Activated CD8-positive, alpha-beta T cell treated with anti-CD3 and anti-CD28 coated beads for 36 hours (primary cell): Measurements from ENCODE around the gene GMPR. TPM values are rescaled to one million over a fixed set of nuclear protein-coding genes. Genes with fewer than 3 reads are reported as not detected.

Experiments
- ATAC-seq: fragments of 200-7000 bp; cut with Tn5 transposase; one replicate; pipeline ENCODE4 v1.10.0; 2021; ENCODE audit warnings: mild to moderate bottlenecking, moderate library complexity
- CTCF ChIA-PET: fragments of 350-600 bp; sonication (Branson Sonifier 250); formaldehyde crosslinking; loops from one replicate; lab custom pipeline; 2021; ENCODE audit warnings: antibody characterized with exemption; lab: Charles Lee
- POLR2A ChIA-PET: fragments of 350-600 bp; sonication (Branson Sonifier 250); formaldehyde crosslinking; loops from one replicate; lab custom pipeline; 2021; ENCODE audit warnings: antibody characterized with exemption; lab: Charles Lee
- DNase-seq: peaks from one replicate; pipeline ENCODE4 v3.0.0-alpha.2; 2020
- H3K27ac Mint-ChIP-seq: one replicate; pipeline ENCODE4 v1.8.0; 2021; ENCODE audit warnings: mild to moderate bottlenecking, mixed read lengths
- H3K27me3 Mint-ChIP-seq: one replicate; pipeline ENCODE4 v1.8.0; 2021; ENCODE audit warnings: mixed read lengths
- H3K36me3 Mint-ChIP-seq: one replicate; pipeline ENCODE4 v1.8.0; 2021; ENCODE audit warnings: low read depth, mixed read lengths
- H3K4me1 Mint-ChIP-seq: one replicate; pipeline ENCODE4 v1.8.0; 2021; ENCODE audit warnings: low read depth, mixed read lengths
- H3K4me3 Mint-ChIP-seq: one replicate; pipeline ENCODE4 v1.8.0; 2021; ENCODE audit warnings: mild to moderate bottlenecking, moderate library complexity, mixed read lengths
- H3K9me3 Mint-ChIP-seq: one replicate; pipeline ENCODE4 v1.8.0; 2021; ENCODE audit warnings: mixed read lengths
- intact Hi-C: fragments of 100-400 bp; cut with micrococcal nuclease; formaldehyde crosslinking; loops from one replicate; pipeline ENCODE4 v1.10.0; 2022
- total RNA-seq, 2 experiments: library from RNA; stranded (reverse); gene quantifications; one replicate each; pipeline ENCODE4 v1.2.3, GENCODE V29; 2021
- TF ChIP-seq, protein P1 (sequence below): fragments of 200-600 bp; IDR thresholded peaks from one replicate; pipeline ENCODE4 v1.8.0; 2022; ENCODE audit warnings: antibody characterized with exemption, mild to moderate bottlenecking

GMPR gene
- total RNA-seq, 2 experiments from 2014 or later = 0.31 to 0.65 TPM

DNA sequence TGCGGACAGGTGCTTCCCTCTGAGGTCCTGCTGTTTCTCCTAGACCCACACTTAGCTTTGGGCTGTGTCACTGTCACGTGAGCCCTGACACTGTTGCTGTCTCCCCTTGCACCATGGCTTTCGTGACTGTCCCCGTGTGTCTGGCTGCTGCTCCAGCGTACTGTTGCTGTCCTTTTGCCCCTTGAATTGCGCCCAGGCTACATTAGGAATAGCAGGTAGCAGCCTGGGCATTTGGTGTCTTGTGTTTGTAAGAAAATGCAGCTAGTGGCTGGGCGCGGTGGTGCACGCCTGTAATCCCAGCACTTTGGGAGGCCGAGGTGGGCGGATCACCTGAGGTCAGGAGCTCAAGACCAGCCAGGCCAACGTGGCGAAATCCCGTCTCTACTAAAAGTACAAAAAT lies 46.1 kb downstream of the GMPR start:
- Mint-ChIP-seq H3K4me3 (no peak overlapping the region), H3K27me3 (no peaks in the 10 kb centered on the region), H3K4me1 (no peaks in the 10 kb centered on the region), H3K36me3 (no peaks in the 10 kb centered on the region), H3K27ac (no peak overlapping the region), H3K9me3 (no peaks in the 10 kb centered on the region)
- CTCF ChIA-PET = interaction anchor here (1.1 to 3.3 kb wide), 2 partner anchors 9 to 47 kb away, joined by 4 to 18 read pairs; no protein-coding TSS in a partner anchor
- POLR2A ChIA-PET = no interaction called here
- ATAC-seq (no peak), DNase-seq (no peak)
- intact Hi-C loops = no loop called here
- TF ChIP-seq, protein P1, sequence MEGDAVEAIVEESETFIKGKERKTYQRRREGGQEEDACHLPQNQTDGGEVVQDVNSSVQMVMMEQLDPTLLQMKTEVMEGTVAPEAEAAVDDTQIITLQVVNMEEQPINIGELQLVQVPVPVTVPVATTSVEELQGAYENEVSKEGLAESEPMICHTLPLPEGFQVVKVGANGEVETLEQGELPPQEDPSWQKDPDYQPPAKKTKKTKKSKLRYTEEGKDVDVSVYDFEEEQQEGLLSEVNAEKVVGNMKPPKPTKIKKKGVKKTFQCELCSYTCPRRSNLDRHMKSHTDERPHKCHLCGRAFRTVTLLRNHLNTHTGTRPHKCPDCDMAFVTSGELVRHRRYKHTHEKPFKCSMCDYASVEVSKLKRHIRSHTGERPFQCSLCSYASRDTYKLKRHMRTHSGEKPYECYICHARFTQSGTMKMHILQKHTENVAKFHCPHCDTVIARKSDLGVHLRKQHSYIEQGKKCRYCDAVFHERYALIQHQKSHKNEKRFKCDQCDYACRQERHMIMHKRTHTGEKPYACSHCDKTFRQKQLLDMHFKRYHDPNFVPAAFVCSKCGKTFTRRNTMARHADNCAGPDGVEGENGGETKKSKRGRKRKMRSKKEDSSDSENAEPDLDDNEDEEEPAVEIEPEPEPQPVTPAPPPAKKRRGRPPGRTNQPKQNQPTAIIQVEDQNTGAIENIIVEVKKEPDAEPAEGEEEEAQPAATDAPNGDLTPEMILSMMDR = no peak

DNA sequence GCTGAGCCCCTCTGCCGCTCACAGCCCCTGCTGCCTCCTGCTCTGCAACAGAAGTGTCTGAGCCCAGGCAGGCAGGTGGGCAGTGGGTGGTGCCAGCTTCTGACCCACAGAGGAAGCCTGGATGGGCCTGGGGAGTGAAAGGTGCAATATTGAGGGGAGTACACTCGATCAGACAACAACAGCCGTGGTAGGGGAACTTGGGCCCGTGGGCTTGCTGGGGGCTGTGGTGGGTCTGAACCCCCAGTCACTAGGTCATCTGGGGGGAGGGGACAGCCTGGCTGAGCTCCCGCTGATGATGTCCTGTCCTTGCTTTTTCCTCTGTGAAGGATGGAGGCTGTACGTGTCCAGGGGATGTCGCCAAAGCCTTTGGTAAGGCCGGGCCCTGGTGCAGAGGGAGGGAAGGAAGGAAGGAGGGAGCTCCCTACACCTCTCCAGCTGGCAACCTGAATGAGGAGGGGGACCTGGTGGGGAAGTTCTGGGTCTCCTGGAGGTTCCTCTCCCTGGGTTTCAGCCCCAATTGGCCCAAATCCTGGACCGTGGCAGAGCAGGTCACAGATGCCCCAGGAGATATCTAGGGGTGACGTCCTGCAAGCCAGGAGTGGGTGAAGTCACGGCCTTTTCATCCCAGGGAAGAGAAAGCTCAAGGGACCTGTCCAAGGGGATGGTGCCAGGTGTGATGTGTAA lies 47.2 kb downstream of the GMPR start:
- H3K9me3 Mint-ChIP-seq = no peaks in the 10 kb centered on the region
- no peak overlapping the region for H3K27ac Mint-ChIP-seq
- ATAC-seq (no peak), DNase-seq (no peak)
- ChIA-PET CTCF (interaction anchor here (0.7 to 3.3 kb wide), 10 partner anchors 10 to 670 kb away, joined by 3 to 18 read pairs (median 3); no protein-coding TSS in a partner anchor), POLR2A (interaction anchor here (0.6 to 1.1 kb wide), 2 partner anchors 9 to 1412 kb away, joined by 3 read pairs; no protein-coding TSS in a partner anchor)
- H3K27me3 Mint-ChIP-seq = no peaks in the 10 kb centered on the region
- intact Hi-C loops = no loop called here
- no peaks in the 10 kb centered on the region for H3K4me1 Mint-ChIP-seq
- TF ChIP-seq, protein P1 = no peak
- H3K4me3 Mint-ChIP-seq = no peak overlapping the region
- no peaks in the 10 kb centered on the region for H3K36me3 Mint-ChIP-seq

DNA sequence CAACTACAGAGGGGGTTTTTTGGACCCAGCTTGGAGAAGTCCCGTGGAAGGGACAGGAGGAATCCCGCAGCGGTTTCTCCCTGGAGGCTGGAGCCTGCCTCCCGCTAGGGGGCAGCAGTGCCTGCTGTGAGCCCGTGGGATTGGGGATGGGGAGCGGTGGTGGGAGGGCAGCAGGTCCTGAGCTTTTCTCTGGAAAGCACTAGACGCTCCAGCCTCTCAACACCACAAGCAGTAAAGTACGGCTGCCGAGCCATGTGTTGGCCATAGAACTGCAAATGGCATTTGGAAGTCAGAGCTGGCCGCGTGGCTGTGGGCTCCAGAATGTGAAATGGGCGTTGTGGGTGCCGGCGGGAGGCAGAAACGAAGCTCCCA lies 47.8 kb downstream of the GMPR start:
- Mint-ChIP-seq H3K27me3 (no peaks in the 10 kb centered on the region), H3K9me3 (no peaks in the 10 kb centered on the region), H3K27ac (no peak overlapping the region), H3K4me3 (no peak overlapping the region), H3K4me1 (no peaks in the 10 kb centered on the region), H3K36me3 (no peaks in the 10 kb centered on the region)
- DNase-seq (peak; percentile 31), ATAC-seq (peak; percentile 55)
- intact Hi-C loops = no loop called here
- ChIA-PET POLR2A (interaction anchor here (0.6 to 1.1 kb wide), 2 partner anchors 9 to 1411 kb away, joined by 3 read pairs; no protein-coding TSS in a partner anchor), CTCF (interaction anchor here (0.7 to 3.3 kb wide), 15 partner anchors 8 to 669 kb away, joined by 3 to 18 read pairs (median 3); no protein-coding TSS in a partner anchor)
- TF ChIP-seq, protein P1 = peak; percentile 71

DNA sequence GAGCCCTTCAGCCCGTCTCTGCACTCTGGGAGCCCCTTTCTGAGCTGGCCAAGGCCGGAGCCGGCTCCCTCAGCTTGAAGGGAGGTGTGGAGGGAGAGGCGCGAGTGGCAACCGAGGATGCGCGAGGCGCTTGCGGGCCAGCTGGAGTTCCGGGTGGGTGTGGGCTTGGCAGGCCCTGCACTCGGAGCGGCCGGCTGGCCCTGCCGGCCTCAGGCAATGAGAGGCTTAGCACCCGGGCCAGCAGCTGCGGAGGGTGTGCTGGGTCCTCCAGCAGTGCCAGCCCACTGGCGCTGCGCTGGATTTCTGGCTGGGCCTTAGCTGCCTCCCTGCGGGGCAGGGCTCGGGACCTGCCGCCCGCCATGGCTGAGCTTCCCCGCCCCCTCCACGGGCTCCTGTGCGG lies 49.8 kb downstream of the GMPR start:
- ATAC-seq = no peak
- CTCF ChIA-PET = interaction anchor here (3.1 kb wide), 1 partner anchor 43 kb away, joined by 15 read pairs; no protein-coding TSS in a partner anchor
- no peak overlapping the region for H3K27ac Mint-ChIP-seq
- DNase-seq = no peak
- H3K36me3 Mint-ChIP-seq = no peaks in the 10 kb centered on the region
- no peaks in the 10 kb centered on the region for H3K4me1 Mint-ChIP-seq
- POLR2A ChIA-PET = no interaction called here
- intact Hi-C loops = no loop called here
- H3K4me3 Mint-ChIP-seq = no peak overlapping the region
- H3K9me3 Mint-ChIP-seq = no peaks in the 10 kb centered on the region
- TF ChIP-seq, protein P1 = no peak
- no peaks in the 10 kb centered on the region for H3K27me3 Mint-ChIP-seq

DNA sequence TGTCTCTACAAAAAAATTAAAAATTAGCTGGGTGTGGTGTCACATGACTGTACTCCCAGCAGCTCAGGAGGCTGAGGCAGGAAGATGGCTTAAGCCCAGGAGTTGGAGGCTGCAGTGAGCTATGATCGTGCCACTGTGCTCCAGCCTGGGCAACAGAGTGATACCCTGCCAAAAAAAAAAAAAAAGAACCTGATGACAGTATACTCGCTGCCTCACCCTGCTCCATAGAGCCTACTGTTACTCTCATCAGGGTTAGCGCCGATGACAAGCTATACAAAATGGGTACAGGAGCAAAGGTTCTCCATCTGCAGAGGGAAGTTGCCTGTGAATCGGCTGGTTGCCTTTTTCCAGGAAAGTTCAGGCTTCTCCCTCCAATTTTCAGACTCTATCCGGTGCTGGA lies 53.4 kb downstream of the GMPR start:
- H3K27me3 Mint-ChIP-seq = no peaks in the 10 kb centered on the region
- ChIA-PET POLR2A (no interaction called here), CTCF (no interaction called here)
- no peaks in the 10 kb centered on the region for H3K36me3 Mint-ChIP-seq
- no peak overlapping the region for H3K27ac Mint-ChIP-seq
- DNase-seq (no peak), ATAC-seq (no peak)
- intact Hi-C loops = no loop called here
- no peaks in the 10 kb centered on the region for H3K9me3 Mint-ChIP-seq
- H3K4me1 Mint-ChIP-seq = no peaks in the 10 kb centered on the region
- H3K4me3 Mint-ChIP-seq = no peak overlapping the region
- TF ChIP-seq, protein P1 = no peak
